ENCODE results near the gene ZMYND8.

- TF ChIP-seq CTCF (conservative IDR thresholded peaks at IDR 0.05; ENCODE audit: low read depth, low read length) (no peak), EZH2 (IDR thresholded peaks at IDR 0.05; ENCODE audit: low read length, unreplicated experiment) (no peak)
Measured at GRCh38 chr20:47365023-47365764, 8.7 kb upstream of the ZMYND8 start.
